ENCODE data around the gene OR10AD1. TPM values are rescaled to one million over a fixed set of nuclear protein-coding genes. Genes with fewer than 3 reads are reported as not detected.
"Not testable (repeated sequence)": the region's sequence is repeated elsewhere in the genome, so short reads cannot be mapped to it uniquely, and the experiment has no call there.

The OR10AD1 gene
- under 1 TPM in 1 of 4 donors, not detected in 3; 0.49 TPM for polyA plus RNA-seq
- long read RNA-seq, donor 1: 0 reads
- long read RNA-seq, donor 2: 0 reads
- long read RNA-seq, donor 3: 0 reads
- long read RNA-seq, donor 4: 0 reads
- long read RNA-seq, donor 5: 0 reads
- long read RNA-seq, donor 6: 0 reads
- long read RNA-seq, donor 7: 0 reads
- long read RNA-seq, donor 8: 0 reads
- long read RNA-seq, donor 9: 0 reads
- long read RNA-seq, donor 10: 0 reads

GRCh38 chr12:48203192-48203591, at the start of gene OR10AD1:
TSS of gene OR10AD1 (minus strand) at chr12:48203292. CDS start at chr12:48203292, 0 bp downstream.
- Histone ChIP-seq H3K4me1 (ENCODE audit: control insufficient read depth in 3 of 3, insufficient read depth in 2 of 3, low read depth in 1 of 3, low read length in 2 of 3) (peaks cover 0 to 17% (median 5%) of the 10 kb centered on the region in 3 donors), H3K27ac (ENCODE audit: low read depth in 1 of 3, low read length in 2 of 3) (no peak within 1 kb of the TSS), H3K27me3 (ENCODE audit: control insufficient read depth in 3 of 3, insufficient read depth in 3 of 3, low read length in 3 of 3) (no peaks in the 10 kb centered on the region), H3K4me3 (ENCODE audit: low read depth in 1 of 3, low read length in 3 of 3) (no peak within 1 kb of the TSS), H3K36me3 (ENCODE audit: control insufficient read depth in 3 of 3, insufficient read depth in 2 of 3, low read depth in 1 of 3, low read length in 3 of 3) (peaks cover 0 to 3% (median 2%) of the 10 kb centered on the region in 3 donors), H3K9me3 (ENCODE audit: control insufficient read depth in 2 of 2, insufficient read depth in 1 of 2, low read depth in 1 of 2, low read length in 1 of 2) (peaks cover 2 to 27% of the 10 kb centered on the region in 2 donors)
- FAIRE-seq: no peak
- no peak for DNase-seq
- WGBS, 3 donors: 68 to 82% (median 80%) methylated on average over 4 of the region's 4 CpGs

GRCh38 chr12:48247181-48247966, 44.3 kb upstream of the OR10AD1 start:
- Histone ChIP-seq H3K27me3 (ENCODE audit: control insufficient read depth in 3 of 3, insufficient read depth in 3 of 3, low read length in 3 of 3) (no peaks in the 10 kb centered on the region), H3K36me3 (ENCODE audit: control insufficient read depth in 3 of 3, insufficient read depth in 2 of 3, low read depth in 1 of 3, low read length in 3 of 3) (no peaks in the 10 kb centered on the region), H3K27ac (ENCODE audit: low read depth in 1 of 3, low read length in 2 of 3) (no peak overlapping the region), H3K4me3 (ENCODE audit: low read depth in 1 of 3, low read length in 3 of 3) (no peak overlapping the region), H3K4me1 (ENCODE audit: control insufficient read depth in 3 of 3, insufficient read depth in 2 of 3, low read depth in 1 of 3, low read length in 2 of 3) (no peaks in the 10 kb centered on the region), H3K9me3 (ENCODE audit: control insufficient read depth in 2 of 2, insufficient read depth in 1 of 2, low read depth in 1 of 2, low read length in 1 of 2) (peaks cover 0 to 3% of the 10 kb centered on the region in 2 donors)
- WGBS, 3 donors: 60 to 80% (median 62%) methylated on average over 5 of the region's 5 CpGs
- DNase-seq: no peak
- no peak for FAIRE-seq

- WGBS, 3 donors: 27 to 50% (median 49%) methylated on average over 3 of the region's 3 CpGs
- DNase-seq (no peak), FAIRE-seq (no peak)
- Histone ChIP-seq H3K9me3 (ENCODE audit: control insufficient read depth in 2 of 2, insufficient read depth in 1 of 2, low read depth in 1 of 2, low read length in 1 of 2) (peaks cover 0 to 4% of the 10 kb centered on the region in 2 donors), H3K4me1 (ENCODE audit: control insufficient read depth in 3 of 3, insufficient read depth in 2 of 3, low read depth in 1 of 3, low read length in 2 of 3) (no peaks in the 10 kb centered on the region), H3K27me3 (ENCODE audit: control insufficient read depth in 3 of 3, insufficient read depth in 3 of 3, low read length in 3 of 3) (no peaks in the 10 kb centered on the region), H3K36me3 (ENCODE audit: control insufficient read depth in 3 of 3, insufficient read depth in 2 of 3, low read depth in 1 of 3, low read length in 3 of 3) (no peaks in the 10 kb centered on the region), H3K27ac (ENCODE audit: low read depth in 1 of 3, low read length in 2 of 3) (no peak overlapping the region), H3K4me3 (ENCODE audit: low read depth in 1 of 3, low read length in 3 of 3) (no peak overlapping the region)
Observed at GRCh38 chr12:48237162-48237561, 34.1 kb upstream of the OR10AD1 start.

- Histone ChIP-seq H3K27ac (ENCODE audit: low read depth in 1 of 3, low read length in 2 of 3) (no peak overlapping the region), H3K36me3 (ENCODE audit: control insufficient read depth in 3 of 3, insufficient read depth in 2 of 3, low read depth in 1 of 3, low read length in 3 of 3) (no peaks in the 10 kb centered on the region), H3K4me3 (ENCODE audit: low read depth in 1 of 3, low read length in 3 of 3) (no peak overlapping the region), H3K9me3 (ENCODE audit: control insufficient read depth in 2 of 2, insufficient read depth in 1 of 2, low read depth in 1 of 2, low read length in 1 of 2) (no peaks in the 10 kb centered on the region), H3K4me1 (ENCODE audit: control insufficient read depth in 3 of 3, insufficient read depth in 2 of 3, low read depth in 1 of 3, low read length in 2 of 3) (no peaks in the 10 kb centered on the region), H3K27me3 (ENCODE audit: control insufficient read depth in 3 of 3, insufficient read depth in 3 of 3, low read length in 3 of 3) (no peaks in the 10 kb centered on the region)
- no peak for DNase-seq
- 61 to 76% (median 69%) methylated on average over 4 of the region's 4 CpGs for WGBS, 3 donors
- FAIRE-seq: no peak
Observed at GRCh38 chr12:48235796-48236333, 32.8 kb upstream of the OR10AD1 start.

- H3K27me3 ChIP-seq (ENCODE audit: control insufficient read depth in 3 of 3, insufficient read depth in 3 of 3, low read length in 3 of 3); H3K9me3 ChIP-seq (ENCODE audit: control insufficient read depth in 2 of 2, insufficient read depth in 1 of 2, low read depth in 1 of 2, low read length in 1 of 2); DNase-seq; H3K27ac ChIP-seq (ENCODE audit: low read depth in 1 of 3, low read length in 2 of 3); FAIRE-seq; H3K36me3 ChIP-seq (ENCODE audit: control insufficient read depth in 3 of 3, insufficient read depth in 2 of 3, low read depth in 1 of 3, low read length in 3 of 3); H3K4me1 ChIP-seq (ENCODE audit: control insufficient read depth in 3 of 3, insufficient read depth in 2 of 3, low read depth in 1 of 3, low read length in 2 of 3); H3K4me3 ChIP-seq (ENCODE audit: low read depth in 1 of 3, low read length in 3 of 3): not testable (repeated sequence)
- WGBS, 3 donors: 84 to 95% (median 95%) methylated on average over 2 of the region's 2 CpGs
Observed at GRCh38 chr12:48231169-48231958, 28.3 kb upstream of the OR10AD1 start.

- not testable (repeated sequence) for H3K27ac ChIP-seq (ENCODE audit: low read depth in 1 of 3, low read length in 2 of 3); H3K4me1 ChIP-seq (ENCODE audit: control insufficient read depth in 3 of 3, insufficient read depth in 2 of 3, low read depth in 1 of 3, low read length in 2 of 3); FAIRE-seq; DNase-seq; H3K4me3 ChIP-seq (ENCODE audit: low read depth in 1 of 3, low read length in 3 of 3); H3K9me3 ChIP-seq (ENCODE audit: control insufficient read depth in 2 of 2, insufficient read depth in 1 of 2, low read depth in 1 of 2, low read length in 1 of 2); H3K27me3 ChIP-seq (ENCODE audit: control insufficient read depth in 3 of 3, insufficient read depth in 3 of 3, low read length in 3 of 3); H3K36me3 ChIP-seq (ENCODE audit: control insufficient read depth in 3 of 3, insufficient read depth in 2 of 3, low read depth in 1 of 3, low read length in 3 of 3)
- WGBS, 3 donors: 68 to 73% (median 71%) methylated on average over 3 of the region's 3 CpGs
Observed at GRCh38 chr12:48224533-48224932, 21.4 kb upstream of the OR10AD1 start.

- Histone ChIP-seq H3K4me1 (ENCODE audit: control insufficient read depth in 3 of 3, insufficient read depth in 2 of 3, low read depth in 1 of 3, low read length in 2 of 3) (no peaks in the 10 kb centered on the region), H3K27ac (ENCODE audit: low read depth in 1 of 3, low read length in 2 of 3) (no peak overlapping the region), H3K36me3 (ENCODE audit: control insufficient read depth in 3 of 3, insufficient read depth in 2 of 3, low read depth in 1 of 3, low read length in 3 of 3) (no peaks in the 10 kb centered on the region), H3K4me3 (ENCODE audit: low read depth in 1 of 3, low read length in 3 of 3) (no peak overlapping the region), H3K27me3 (ENCODE audit: control insufficient read depth in 3 of 3, insufficient read depth in 3 of 3, low read length in 3 of 3) (peaks cover 0 to under 1% (median 0%) of the 10 kb centered on the region in 3 donors), H3K9me3 (ENCODE audit: control insufficient read depth in 2 of 2, insufficient read depth in 1 of 2, low read depth in 1 of 2, low read length in 1 of 2) (no peaks in the 10 kb centered on the region)
- WGBS, 3 donors: 10 to 30% (median 28%) methylated on average over 2 of the region's 2 CpGs
- DNase-seq: no peak
- no peak for FAIRE-seq
Observed at GRCh38 chr12:48221645-48222044, 18.6 kb upstream of the OR10AD1 start.

- Histone ChIP-seq H3K36me3 (ENCODE audit: control insufficient read depth in 3 of 3, insufficient read depth in 2 of 3, low read depth in 1 of 3, low read length in 3 of 3) (no peaks in the 10 kb centered on the region), H3K27me3 (ENCODE audit: control insufficient read depth in 3 of 3, insufficient read depth in 3 of 3, low read length in 3 of 3) (peaks cover 0 to 6% (median 0%) of the 10 kb centered on the region in 3 donors), H3K9me3 (ENCODE audit: control insufficient read depth in 2 of 2, insufficient read depth in 1 of 2, low read depth in 1 of 2, low read length in 1 of 2) (no peaks in the 10 kb centered on the region), H3K27ac (ENCODE audit: low read depth in 1 of 3, low read length in 2 of 3) (no peak overlapping the region), H3K4me1 (ENCODE audit: control insufficient read depth in 3 of 3, insufficient read depth in 2 of 3, low read depth in 1 of 3, low read length in 2 of 3) (no peaks in the 10 kb centered on the region), H3K4me3 (ENCODE audit: low read depth in 1 of 3, low read length in 3 of 3) (no peak overlapping the region)
- WGBS, 3 donors: 86 to 97% (median 89%) methylated on average over 1 of the region's 1 CpG
- DNase-seq: no peak
- FAIRE-seq: no peak
Observed at GRCh38 chr12:48220701-48221100, 17.6 kb upstream of the OR10AD1 start.
